Activated CD8-positive, alpha-beta memory T cell treated with anti-CD3 and anti-CD28 coated beads for 4 hours (primary cell): ENCODE results near the gene NPTX2.
"Not testable (repeated sequence)": the region's sequence is repeated elsewhere in the genome, so short reads cannot be mapped to it uniquely, and the experiment has no call there.

Experiments used
- DNase-seq, 2 donors: peaks; one replicate each; pipeline ENCODE4 v3.0.0-alpha.2; 2020; ENCODE audit warnings: low read depth in 2 of 2

The NPTX2 gene, protein sequence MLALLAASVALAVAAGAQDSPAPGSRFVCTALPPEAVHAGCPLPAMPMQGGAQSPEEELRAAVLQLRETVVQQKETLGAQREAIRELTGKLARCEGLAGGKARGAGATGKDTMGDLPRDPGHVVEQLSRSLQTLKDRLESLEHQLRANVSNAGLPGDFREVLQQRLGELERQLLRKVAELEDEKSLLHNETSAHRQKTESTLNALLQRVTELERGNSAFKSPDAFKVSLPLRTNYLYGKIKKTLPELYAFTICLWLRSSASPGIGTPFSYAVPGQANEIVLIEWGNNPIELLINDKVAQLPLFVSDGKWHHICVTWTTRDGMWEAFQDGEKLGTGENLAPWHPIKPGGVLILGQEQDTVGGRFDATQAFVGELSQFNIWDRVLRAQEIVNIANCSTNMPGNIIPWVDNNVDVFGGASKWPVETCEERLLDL

DNA sequence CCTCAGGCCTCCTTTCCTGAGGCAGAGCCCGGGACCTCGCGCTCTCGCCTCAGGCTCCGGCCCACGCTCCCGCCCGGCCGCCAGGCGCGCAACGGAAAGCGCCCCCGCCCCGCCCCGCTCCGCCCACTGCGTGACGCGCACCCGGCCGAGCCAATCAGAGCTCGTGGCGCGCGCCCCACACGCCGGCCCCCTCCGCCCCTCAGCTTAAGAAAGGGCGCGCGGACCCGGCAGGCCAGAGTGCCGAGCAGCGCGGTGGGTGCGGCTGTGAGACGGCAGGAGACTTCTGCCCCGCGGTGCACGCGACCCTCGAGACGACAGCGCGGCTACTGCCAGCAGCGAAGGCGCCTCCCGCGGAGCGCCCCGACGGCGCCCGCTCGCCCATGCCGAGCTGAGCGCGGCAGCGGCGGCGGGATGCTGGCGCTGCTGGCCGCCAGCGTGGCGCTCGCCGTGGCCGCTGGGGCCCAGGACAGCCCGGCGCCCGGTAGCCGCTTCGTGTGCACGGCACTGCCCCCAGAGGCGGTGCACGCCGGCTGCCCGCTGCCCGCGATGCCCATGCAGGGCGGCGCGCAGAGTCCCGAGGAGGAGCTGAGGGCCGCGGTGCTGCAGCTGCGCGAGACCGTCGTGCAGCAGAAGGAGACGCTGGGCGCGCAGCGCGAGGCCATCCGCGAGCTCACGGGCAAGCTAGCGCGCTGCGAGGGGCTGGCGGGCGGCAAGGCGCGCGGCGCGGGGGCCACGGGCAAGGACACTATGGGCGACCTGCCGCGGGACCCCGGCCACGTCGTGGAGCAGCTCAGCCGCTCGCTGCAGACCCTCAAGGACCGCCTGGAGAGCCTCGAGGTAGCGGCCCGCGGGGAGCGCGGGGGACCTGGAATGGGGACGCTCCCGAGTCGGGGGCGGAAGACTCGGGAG lies at the start of gene NPTX2:
NPTX2 (plus strand) TSS at position 235 of the 909 bp plus-strand sequence; CDS start at position 412, 177 bp downstream.
- no peak for DNase-seq

DNA sequence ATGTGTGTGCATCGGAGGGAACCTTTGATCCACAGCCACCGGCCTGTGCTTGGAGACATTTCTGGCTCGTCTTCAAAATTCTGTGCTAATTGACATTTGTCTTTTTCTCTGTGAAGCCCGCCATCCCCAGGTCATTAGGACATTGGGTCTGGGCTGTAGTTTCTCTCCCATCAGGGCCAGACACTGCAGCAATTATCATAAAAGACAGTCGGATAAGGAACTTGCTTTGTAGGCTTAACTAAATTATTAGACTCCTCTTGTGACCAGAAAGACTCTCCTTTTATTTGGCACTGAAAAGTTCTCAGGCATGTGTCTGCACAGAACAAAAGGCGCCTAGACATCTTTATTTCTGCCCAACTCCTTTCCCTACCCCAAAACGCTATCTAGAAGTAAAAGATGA lies 49.1 kb upstream of the NPTX2 start:
- DNase-seq = no peak

DNA sequence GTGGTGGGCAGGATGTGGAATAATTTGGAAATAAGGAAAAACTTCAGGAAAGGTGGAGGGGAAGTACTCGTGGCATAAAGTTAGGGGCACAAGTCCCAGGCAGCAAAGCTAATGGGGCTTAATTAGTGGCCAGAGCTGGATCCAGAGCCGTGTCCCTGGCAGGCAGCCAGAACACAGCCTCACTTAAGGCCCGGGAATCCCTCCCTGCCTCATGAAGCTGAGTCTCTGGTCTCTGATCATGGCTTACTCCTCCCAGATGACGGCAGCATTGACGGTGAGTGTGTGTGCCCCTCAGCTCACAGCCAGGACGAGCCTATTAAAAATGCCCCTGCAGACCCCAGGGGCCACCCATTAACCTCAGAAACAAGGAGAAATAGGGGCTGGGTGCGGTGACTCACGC lies 48.2 kb upstream of the NPTX2 start:
- DNase-seq = no peak

DNA sequence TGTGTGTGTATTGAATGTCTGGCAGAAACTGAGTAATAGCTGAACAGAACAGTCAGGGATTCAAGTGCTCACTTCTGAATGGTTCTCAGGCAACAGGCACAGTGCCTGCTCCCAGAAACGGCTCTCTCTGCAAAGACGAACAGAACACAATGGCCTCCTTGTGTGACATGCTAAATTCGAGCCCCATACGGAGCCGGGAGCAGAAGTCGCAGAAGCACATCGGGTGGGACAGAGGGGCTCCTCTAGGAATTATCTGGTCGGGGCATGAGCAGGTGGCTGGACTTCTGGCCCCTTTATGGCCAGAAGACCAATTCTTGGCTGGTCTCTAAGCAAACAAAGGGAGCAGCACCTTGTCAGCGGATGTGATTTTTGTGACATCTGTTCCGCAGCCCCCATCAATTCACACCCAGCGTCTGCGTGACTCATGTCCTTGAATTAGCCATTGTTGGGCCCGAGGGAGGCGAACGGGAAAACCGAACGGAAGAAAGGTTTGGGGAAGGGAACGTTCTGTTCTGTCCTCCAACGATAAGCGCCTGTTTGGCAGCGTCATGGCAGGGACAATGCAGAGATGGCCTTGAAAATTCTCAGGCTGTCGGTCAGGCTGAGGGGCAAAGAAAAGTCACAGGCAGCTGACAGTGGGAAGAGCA lies 47.3 kb upstream of the NPTX2 start:
- DNase-seq = no peak

DNA sequence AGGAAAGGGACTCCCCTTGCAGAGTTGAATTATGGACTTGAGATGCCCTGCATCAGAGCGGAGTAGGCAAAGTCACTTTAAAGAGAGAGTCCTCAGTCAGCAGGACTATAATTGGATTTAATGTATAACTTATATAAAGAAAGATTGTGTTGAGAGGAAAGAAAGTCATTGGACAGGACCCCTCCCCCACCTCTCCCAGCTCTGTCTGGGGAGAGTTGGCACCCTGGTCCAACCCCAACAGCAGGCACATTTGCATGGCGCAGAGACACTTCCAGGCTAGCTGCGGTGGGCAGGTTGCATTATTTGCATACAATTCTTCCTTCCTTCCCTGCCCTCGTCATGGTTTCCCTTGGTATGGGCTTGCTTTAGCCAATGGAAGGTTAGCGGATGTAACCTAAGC lies 46.1 kb upstream of the NPTX2 start:
- no peak for DNase-seq

DNA sequence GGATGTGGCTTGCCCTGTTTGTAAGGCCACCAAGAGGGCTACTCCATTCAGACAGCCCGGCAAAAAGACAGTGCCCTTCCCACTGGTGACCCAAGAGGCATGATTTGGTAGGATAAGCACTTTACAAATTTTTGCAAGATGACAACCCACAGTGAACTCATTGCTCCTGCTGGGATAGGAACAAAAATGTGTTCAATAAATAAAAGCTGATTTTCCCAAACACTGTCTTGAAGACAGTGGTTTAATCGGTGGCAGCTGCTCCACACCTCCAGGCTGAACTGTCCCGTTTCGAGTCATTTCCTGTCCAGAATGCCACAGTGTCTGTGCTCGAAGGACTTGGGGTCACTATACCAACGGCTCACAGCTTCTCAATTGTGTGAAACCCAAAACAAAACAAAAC lies 45.1 kb upstream of the NPTX2 start:
- no peak for DNase-seq

DNA sequence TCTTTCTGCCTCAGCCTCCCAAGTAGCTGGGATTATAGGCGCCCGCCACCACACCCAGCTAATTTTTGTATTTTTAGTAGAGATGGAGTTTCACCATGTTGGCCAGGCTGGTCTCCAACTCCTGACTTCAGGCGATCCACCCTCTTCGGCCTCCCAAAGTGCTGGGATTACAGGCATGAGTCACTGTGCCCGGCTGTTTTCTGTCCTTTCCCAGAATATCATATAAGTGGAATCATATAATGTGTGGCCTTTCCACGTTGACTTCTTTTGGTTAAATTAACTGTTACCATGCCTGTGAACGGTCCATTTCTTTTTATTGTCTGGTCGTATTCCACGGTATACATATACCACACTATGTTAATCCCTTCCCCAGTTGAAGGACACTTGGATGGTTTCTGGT lies 44.4 kb upstream of the NPTX2 start:
- DNase-seq = not testable (repeated sequence)

DNA sequence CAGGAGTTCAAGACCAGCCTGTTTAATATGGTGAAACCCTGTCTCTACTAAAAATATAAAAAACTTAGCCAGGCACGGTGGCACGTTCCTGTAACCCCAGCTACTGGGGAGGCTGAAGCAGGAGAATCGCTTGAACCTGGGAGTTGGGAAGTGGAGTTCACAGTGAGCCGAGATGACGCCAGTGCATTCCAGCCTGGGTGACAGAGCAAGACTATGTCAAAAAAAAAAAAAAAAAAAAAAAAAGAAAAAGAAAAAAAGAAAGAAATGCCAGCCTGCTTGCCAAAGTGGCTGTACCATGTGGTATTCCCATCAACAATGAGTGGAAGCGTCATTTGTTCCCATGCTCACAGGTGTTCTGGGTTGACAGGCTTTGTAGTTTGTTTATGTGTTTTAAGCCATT lies 43.3 kb upstream of the NPTX2 start:
- DNase-seq = no peak

DNA sequence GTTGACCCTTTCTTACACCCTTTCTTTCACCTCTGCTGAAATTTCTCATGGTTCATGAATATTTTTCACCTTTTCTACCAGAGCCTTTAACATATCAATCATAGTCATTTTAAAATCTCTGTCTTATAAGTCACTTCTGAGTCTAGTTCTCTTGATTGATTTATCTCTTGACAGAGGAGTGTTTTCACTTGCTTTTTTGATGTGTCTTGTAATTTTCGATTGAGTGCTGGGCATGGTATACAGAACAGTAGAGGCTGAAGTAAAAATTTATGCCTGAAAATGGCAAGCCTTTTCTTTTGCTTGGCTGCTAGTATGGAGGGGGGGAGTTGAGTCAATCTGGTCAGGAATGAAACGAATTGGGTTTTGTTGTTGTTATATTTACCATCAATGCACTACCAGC lies 41.2 kb upstream of the NPTX2 start:
- no peak for DNase-seq

DNA sequence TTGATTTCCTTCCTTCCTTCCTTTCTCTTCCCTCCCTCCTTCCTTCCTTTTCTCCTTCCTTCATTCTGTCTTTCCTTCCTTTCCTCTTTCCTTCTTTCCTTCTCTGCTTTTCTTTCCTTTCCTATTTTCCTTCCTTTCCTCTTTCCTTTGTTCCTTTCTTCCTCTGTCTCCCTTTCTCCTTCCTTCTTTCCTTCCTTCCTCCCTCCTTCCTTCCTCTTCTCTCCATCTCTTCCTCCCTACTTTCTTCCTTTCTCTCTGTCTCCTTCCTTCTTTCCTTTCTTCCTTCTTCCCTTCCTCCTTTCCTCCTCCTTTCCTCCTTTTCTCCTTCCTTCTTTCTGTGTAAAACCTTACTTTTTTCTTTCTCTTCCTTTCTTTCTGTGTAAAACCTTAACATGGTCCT lies 32.3 kb upstream of the NPTX2 start:
- DNase-seq = no peak

DNA sequence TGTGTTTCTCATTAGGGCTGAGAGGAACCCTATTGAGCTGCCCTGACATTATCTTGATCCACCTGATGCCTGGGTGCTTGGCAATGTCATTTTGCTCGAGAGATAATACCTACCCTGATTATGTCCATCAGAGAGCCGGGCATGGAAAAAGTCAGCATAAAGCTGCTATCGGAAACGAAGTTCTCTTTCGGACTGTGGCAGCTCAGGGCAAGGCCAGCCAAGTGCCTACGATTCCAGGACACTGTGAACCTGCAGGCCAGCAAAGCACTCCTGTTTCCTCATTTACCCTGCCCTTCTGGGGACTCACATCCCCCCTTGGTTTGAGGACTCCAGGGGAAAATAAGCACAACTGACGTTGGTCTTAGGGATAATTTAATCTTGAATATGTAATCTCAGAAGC lies 25.2 kb upstream of the NPTX2 start:
- DNase-seq = no peak

DNA sequence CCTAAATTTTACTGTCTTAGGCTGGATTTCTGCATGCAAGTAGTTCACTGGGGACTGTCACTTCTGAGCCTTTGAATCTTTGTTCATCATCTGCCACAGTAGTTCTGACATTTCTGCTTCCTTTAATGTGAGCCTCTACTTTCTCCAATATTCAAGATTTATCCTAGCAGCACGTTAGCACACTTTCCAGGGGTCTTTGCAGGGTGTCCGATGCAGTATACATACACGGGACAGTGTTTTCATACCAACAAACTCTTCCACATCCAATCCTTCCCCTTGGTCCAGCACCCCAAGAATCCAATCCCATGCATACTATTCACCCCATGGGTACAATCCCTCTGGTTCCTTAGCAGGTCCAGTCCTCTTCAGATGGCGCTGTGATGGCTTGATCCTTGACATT lies 22.7 kb upstream of the NPTX2 start:
- no peak for DNase-seq

DNA sequence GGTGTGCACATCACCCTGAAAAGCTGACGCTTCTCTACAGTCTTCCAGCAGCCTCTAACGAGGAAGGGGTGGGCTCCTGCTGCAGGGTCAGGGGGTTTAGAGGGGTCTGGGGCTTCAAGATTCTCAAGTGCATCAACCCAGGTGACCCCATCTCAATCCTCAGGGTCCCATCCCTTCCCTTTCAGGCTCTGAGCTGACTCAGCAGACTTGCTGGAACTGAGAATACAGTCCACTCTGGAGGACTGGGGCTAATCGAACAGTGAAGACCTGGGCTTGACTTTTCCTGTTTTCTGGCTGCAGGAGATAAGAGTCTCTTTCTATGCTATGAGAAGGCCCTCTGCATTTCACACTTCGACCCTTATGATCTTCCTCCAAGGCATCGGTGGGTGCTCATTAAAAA lies 22.3 kb upstream of the NPTX2 start:
- no peak for DNase-seq

DNA sequence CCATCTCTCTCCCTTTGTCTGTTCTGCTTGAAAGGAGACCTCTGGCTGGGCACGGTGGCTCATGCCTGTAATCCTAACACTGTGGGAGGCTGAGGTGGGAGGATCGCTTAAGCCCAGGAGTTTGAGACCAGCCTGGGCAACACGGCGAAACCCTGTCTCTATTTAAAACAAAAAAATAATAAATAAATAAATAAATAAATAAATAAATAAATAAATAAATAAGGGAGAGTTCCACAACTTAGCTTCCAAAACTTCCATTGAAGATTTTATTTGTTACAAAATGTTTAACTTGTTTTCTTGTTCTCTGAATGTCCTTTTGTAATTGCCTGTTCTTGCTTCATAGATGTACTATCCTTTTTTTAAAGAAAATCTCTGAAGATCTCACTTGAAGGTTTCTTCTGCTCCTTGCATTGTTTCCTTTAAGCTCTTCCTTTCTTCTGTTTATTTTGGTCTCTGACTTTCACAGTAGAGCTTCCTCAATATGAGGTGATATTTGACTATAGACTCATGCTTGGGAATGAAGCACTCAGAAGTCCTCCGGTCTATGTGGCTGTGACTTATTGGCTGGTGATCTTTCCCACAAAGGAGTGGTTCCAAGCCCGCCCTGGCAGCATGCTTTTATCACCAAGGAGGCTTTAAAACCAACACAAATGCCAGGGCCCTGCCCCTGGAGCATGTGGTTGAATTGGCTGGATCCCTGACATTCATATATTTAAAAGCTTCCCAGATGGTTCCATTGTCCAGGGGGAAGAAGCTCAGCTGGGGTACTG lies 18.1 kb upstream of the NPTX2 start:
- DNase-seq = no peak

DNA sequence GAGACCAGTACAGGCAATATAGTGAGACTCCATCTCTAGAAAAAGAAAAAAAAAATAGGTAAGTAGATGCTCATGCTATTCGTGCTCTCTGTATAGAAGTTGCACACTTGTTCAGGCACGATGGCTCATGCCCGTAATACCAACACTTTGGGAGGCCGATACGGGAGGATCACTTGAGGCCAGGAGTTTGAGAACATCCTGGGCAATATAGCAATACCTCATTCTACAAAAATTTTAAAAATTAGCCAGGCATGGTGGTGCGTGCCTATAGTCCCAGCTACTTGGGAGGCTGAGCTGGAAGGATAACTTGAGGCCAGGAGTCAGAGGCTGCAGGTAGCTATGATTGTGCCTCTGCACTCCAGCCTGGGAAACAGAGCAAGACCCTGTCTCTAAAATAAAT lies 17.2 kb upstream of the NPTX2 start:
- DNase-seq = no peak

DNA sequence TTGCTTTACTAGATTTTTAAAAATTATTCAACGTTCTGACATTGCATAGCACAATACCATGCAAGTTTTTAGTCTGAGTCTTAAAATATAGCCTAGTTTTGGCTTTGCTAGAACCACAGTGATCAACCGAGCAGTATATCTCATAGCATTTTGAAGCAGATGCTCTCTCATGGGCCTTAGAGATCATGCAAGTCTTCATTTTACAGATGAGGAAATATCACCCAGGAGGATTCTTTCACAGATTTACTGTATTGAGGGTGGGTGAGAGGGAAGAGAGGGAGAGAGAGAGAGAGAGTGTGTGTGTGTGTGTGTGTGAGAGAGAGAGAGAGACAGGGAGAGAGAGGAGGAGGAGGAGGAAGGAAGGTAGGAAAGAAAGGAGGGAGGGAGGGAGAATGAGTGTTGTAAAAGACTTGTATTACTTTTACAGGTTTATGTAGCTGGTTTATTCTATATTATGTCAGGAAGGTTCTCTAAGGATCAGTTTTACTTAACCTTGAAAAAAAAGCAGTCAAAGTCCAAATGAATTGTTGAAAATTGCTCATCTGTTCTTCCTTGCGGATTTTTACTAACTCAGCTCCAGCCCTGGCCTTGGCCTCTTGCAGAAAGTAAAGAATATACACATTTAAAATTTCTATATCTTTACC lies 14.2 kb upstream of the NPTX2 start:
- no peak for DNase-seq

DNA sequence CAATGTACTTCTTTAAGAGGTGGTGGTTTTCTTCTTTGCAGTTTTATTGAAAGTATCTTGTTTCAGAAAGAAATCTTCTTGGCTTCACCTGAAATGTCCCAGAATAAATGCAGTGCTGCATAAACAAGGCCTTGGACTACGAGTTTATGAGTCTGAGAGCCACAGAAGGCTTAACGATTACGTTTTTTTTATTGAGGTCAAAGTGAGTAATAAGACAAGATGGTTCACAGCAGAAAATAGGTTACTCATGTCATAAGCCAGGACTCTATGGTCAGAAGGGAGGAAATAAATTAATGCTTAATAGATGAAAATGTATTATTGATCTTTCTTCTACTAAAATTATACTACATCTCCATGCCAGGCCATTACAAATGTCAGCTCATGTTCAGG lies 13.7 kb upstream of the NPTX2 start:
- no peak for DNase-seq

DNA sequence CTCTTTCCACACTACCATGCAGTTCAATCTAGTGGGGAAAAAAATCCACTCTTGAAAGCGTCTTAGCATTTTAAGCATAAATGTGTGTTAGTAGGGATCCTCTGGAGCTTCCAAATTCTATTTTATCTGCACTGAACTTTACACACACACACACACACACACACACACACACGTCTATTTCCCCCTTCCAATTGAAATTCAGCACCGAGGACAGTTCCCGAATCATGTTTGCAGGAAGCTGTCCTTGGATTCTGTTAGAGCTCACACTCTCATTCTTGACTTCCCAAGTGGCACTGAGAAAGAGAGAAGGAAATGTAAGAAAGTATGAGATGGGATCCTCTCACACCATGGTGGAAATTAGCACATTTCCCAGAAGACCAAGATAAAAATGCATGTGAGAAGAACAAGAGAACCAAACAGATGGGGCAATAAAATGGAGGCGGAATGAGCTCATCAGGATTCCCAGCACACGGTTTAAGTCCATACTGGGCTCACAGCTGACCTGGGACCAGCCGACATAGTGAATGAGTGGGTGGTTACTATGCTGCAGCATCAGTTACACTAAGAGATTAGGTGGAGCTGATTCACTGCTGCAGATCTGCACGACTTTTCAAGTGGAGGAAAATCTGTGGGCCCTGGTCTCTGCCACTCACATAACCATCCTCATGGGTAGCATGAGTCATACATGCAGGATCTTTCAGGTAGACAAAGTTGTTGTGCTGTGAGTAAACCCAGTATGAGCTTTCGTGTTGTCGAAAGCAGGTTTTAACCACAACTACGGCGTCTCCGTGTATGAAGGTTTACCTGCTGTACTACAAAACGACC lies 3.3 kb upstream of the NPTX2 start:
- no peak for DNase-seq

DNA sequence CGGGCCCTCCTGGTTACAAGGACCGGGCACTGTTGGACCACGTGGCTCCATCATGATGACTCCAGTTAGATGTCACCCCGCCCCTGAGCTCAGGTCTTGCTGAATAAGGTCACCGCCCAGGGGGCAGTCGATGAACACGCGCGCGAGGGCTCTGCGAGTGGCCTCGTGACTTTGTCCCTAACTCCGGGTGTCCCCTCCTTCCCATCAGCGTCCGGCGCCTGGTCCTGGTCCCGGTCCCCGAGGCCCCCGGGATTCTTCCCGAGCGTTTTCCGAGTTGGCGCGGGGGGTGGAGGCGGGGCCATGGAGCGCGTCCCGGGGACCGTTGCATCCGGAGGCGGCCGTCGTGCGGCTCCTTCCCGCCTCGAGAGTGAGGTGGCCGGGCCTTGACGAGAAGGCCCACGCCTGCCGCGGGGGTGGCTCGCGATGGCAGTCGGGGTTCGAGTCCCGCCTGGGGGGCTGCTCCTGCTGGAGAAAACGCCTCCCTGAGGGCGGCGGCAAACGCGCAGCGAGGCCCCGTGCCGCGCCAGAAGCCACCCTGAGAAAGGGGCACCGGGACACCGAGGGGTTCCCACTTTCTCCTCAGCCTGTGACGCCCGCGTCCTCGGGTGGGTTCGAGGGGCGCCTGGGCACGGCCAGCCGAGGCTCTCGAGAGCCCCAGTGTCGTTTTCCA lies 569 bp upstream of the NPTX2 start:
- no peak for DNase-seq

DNA sequence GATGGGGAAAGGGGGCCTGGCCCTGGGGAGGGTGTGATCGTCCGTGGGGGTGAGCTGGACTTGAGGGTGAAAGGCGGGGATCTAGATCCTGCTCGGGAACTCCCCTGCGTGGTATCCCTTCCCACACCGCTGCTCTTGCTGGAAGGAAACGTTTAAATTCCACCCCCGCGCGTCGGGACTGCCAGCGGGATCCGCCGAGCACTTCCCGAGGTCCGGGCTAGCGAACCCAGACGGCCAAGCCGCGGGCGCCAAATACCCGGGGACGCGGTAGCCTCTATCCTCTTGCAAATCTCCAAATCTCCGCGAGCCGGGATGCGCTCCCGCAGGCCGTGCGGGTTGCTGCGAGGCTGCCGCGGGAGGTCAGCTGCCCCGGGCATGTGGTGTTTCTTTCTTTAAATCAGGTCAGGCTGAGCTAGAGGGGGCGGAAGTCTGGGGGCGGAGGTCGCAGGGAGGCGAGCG lies 904 bp downstream of the NPTX2 start:
- DNase-seq = no peak
